Suprapubic skin (tissue), 3 donors: ENCODE results near the gene JAKMIP1.

ENCODE experiments used
- CTCF ChIP-seq, 2 donors: fragments of 200-600 bp in 1 of 2; fragments of 450-650 bp in 1 of 2; sonication (generic) in 1 of 2; IDR thresholded peaks; one replicate each; pipeline ENCODE4 v1.5.1; 2016 to 2019; ENCODE audit warnings: antibody characterized with exemption in 2 of 2, mild to moderate bottlenecking in 1 of 2, moderate library complexity in 1 of 2
- POLR2A ChIP-seq, 2 donors: fragments of 450-650 bp; IDR thresholded peaks; one replicate each; pipeline ENCODE4 v1.6.1; 2017; ENCODE audit warnings: antibody characterized with exemption in 2 of 2, mild to moderate bottlenecking in 2 of 2, moderate library complexity in 2 of 2

GRCh38 chr4:6192245-6192644 lies 8.1 kb downstream of the JAKMIP1 start:
- TF ChIP-seq POLR2A (IDR thresholded peaks at IDR 0.05), result no peak
- TF ChIP-seq CTCF (IDR thresholded peaks at IDR 0.05), result no peak
